Adrenal gland (tissue), 12 donors: ENCODE data around the gene KRTAP4-3. TPM values are rescaled to one million over a fixed set of nuclear protein-coding genes. Genes with fewer than 3 reads are reported as not detected.

Experiments used
- DNase-seq, 7 donors: peaks; one replicate each; pipeline ENCODE4 v3.0.0-alpha.2; 2019 to 2020
- H3K27ac ChIP-seq, 5 donors: fragments of 200-600 bp; sonication (generic) in 4 of 5; 1 replicate in 3 of 5; 2 replicates in 2 of 5; pipeline versions ENCODE4 v1.5.1 to v1.8.0; 2016 to 2020; ENCODE audit warnings: mild to moderate bottlenecking in 1 of 5
- H3K27me3 ChIP-seq: fragments of 200-600 bp; 2 replicates; pipeline ENCODE4 v1.8.0; 2021
- H3K36me3 ChIP-seq, 2 donors: fragments of 200-600 bp; replicated peaks in 1 of 2; 1 replicate in 1 of 2; 2 replicates in 1 of 2; pipeline versions ENCODE4 v1.5.1 to v1.8.0; 2018 to 2022
- H3K4me1 ChIP-seq, 2 donors: fragments of 200-600 bp; replicated peaks in 1 of 2; 1 replicate in 1 of 2; 2 replicates in 1 of 2; pipeline versions ENCODE4 v1.5.1 to v1.8.0; 2018 to 2021
- H3K4me3 ChIP-seq, 4 donors: fragments of 200-600 bp; sonication (generic) in 3 of 4; one replicate each; pipeline ENCODE4 v1.5.1; 2016 to 2018
- H3K9me3 ChIP-seq, 3 donors: fragments of 200-600 bp; sonication (generic) in 1 of 3; replicated peaks in 1 of 3; 1 replicate in 2 of 3; 2 replicates in 1 of 3; pipeline versions ENCODE4 v1.5.1 to v1.8.0; 2016 to 2021
- POLR2A ChIP-seq, 2 donors: fragments of 450-650 bp; IDR thresholded peaks; one replicate each; pipeline ENCODE4 v1.6.1; 2017; ENCODE audit warnings: antibody characterized with exemption in 2 of 2, mild to moderate bottlenecking in 2 of 2, moderate library complexity in 1 of 2
- WGBS, 4 donors: extraction: QIAGEN DNeasy Blood & Tissue Kit in 2 of 4; methylation state at CpG; one replicate each; pipeline versions ENCODE4 v1.1.5 to v1.1.7; 2013 to 2017; 5-methylcytosine and 5-hydroxymethylcytosine counted together
- intact Hi-C, 2 donors: fragments of 100-400 bp; cut with DNase I; formaldehyde crosslinking; loops; one replicate each; pipeline versions ENCODE4 v1.14.1 to v1.15.0; 2022 to 2023
- polyA plus RNA-seq, 3 donors: library from polyadenylated mRNA; stranded (reverse); fragments of 200-250 nt in 2 of 3; fragments of 350-450 nt in 1 of 3; fragmentation: Illumina TruSeq in 1 of 3; extraction: RNeasy Lipid Tissue Mini Kit (QIAGEN cat#74804) in 1 of 3; gene quantifications; one replicate each; pipeline ENCODE4 v1.2.3, GENCODE V29; 2013 to 2014
- total RNA-seq, 9 donors: library from RNA; depleted of rRNA in 4 of 9; stranded (reverse); fragments of >200 nt in 4 of 9; fragments of 120-200 nt in 1 of 9; fragmentation: NEBNext Ultra II Directional in 1 of 9; extraction: Animal tissue kit (Norgen Biotek cat#: 25700) in 1 of 9; gene quantifications; one replicate each; pipeline versions ENCODE4 v1.1.0 to v1.2.4, GENCODE V29; 2013 to 2023
- TF ChIP-seq, protein P1 (sequence below), 6 experiments: fragments of 450-650 bp in 4 of 6; fragments of 200-600 bp in 2 of 6; sonication (generic) in 1 of 6; IDR thresholded peaks; 1 replicate in 5 of 6; 2 replicates in 1 of 6; pipeline versions ENCODE4 v1.5.1 to v1.8.0; 2016 to 2021; ENCODE audit warnings: antibody characterized with exemption in 6 of 6, mild to moderate bottlenecking in 2 of 6, moderate library complexity in 1 of 6
- donor health status: healthy with polysubstance abuse.
- donor health status: Bipolar disorder and iron deficiency.
- donor health status: DM: yes; HTN: yes; CAD: no.
- donor health status: DM: no; HTN: no; CAD: no.
- donor health status: DM: no; HTN: no; CAD: no.
- donor health status: DM: yes; HTN: yes; CAD: no.

KRTAP4-3 gene
- total and polyA plus RNA-seq, 12 donors, result not detected

GRCh38 chr17:41177727-41178271, 9.8 kb upstream of the KRTAP4-3 start, which contains the start of gene KRTAP4-2:
KRTAP4-2 (minus strand) TSS chr17:41178221; CDS start chr17:41178164, 57 bp downstream.
- WGBS, 4 donors, result 80 to 95% (median 90%) methylated on average over 3 to 7 of the region's 7 CpGs
- Histone ChIP-seq H3K9me3 (no peaks in the 10 kb centered on the region), H3K4me3 (no peak within 1 kb of the TSS), H3K27ac (no peak within 1 kb of the TSS), H3K4me1 (no peaks in the 10 kb centered on the region), H3K36me3 (no peaks in the 10 kb centered on the region), H3K27me3 (no peaks in the 10 kb centered on the region)
- no peak for TF ChIP-seq POLR2A (IDR thresholded peaks at IDR 0.05)
- TF ChIP-seq, protein P1, sequence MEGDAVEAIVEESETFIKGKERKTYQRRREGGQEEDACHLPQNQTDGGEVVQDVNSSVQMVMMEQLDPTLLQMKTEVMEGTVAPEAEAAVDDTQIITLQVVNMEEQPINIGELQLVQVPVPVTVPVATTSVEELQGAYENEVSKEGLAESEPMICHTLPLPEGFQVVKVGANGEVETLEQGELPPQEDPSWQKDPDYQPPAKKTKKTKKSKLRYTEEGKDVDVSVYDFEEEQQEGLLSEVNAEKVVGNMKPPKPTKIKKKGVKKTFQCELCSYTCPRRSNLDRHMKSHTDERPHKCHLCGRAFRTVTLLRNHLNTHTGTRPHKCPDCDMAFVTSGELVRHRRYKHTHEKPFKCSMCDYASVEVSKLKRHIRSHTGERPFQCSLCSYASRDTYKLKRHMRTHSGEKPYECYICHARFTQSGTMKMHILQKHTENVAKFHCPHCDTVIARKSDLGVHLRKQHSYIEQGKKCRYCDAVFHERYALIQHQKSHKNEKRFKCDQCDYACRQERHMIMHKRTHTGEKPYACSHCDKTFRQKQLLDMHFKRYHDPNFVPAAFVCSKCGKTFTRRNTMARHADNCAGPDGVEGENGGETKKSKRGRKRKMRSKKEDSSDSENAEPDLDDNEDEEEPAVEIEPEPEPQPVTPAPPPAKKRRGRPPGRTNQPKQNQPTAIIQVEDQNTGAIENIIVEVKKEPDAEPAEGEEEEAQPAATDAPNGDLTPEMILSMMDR (IDR thresholded peaks at IDR 0.05), result no peak
- DNase-seq, result no peak
- intact Hi-C loops, result no loop called here

- Histone ChIP-seq H3K9me3 (no peaks in the 10 kb centered on the region), H3K36me3 (no peaks in the 10 kb centered on the region), H3K4me3 (no peak overlapping the region), H3K4me1 (no peaks in the 10 kb centered on the region), H3K27me3 (no peaks in the 10 kb centered on the region), H3K27ac (no peak overlapping the region)
- TF ChIP-seq, protein P1 (IDR thresholded peaks at IDR 0.05), result no peak
- no peak for TF ChIP-seq POLR2A (IDR thresholded peaks at IDR 0.05)
- DNase-seq, result no peak
- WGBS, 4 donors, result 64 to 73% (median 68%) methylated on average over 3 of the region's 3 CpGs
- intact Hi-C loops, result no loop called here
These were observed 8.8 kb upstream of the KRTAP4-3 start for GRCh38 chr17:41176744-41177387.

- TF ChIP-seq POLR2A (IDR thresholded peaks at IDR 0.05), result no peak
- TF ChIP-seq, protein P1 (IDR thresholded peaks at IDR 0.05), result no peak
- H3K9me3 ChIP-seq, result no peaks in the 10 kb centered on the region
- H3K4me1 ChIP-seq, result no peaks in the 10 kb centered on the region
- H3K27ac ChIP-seq, result no peak overlapping the region
- intact Hi-C loops, result no loop called here
- 69 to 76% (median 74%) methylated on average over 2 of the region's 2 CpGs for WGBS, 4 donors
- no peak overlapping the region for H3K4me3 ChIP-seq
- H3K36me3 ChIP-seq, result no peaks in the 10 kb centered on the region
- H3K27me3 ChIP-seq, result no peaks in the 10 kb centered on the region
- DNase-seq, result no peak
These were observed 3.9 kb upstream of the KRTAP4-3 start for GRCh38 chr17:41171886-41172285.

DNA sequence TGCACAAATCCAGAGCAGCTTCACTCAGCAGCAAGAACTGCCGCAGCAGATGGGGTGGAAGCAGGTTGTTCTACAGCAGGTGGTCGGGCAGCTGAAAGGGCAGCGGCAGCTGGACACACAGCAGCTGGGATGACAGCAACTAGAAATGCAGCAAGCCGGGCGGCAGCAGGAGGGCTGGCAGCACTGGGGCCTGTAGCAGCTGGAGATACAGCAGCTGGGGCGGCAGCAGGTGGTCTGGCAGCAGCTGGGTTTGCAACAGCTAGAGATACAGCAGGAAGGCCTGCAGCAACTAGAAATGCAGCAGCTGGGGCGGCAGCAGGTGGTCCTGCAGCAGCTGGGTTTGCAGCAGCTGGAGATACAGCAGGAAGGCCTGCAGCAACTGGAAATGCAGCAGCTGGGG, 460 bp downstream of the KRTAP4-3 start:
- Histone ChIP-seq H3K27ac (no peak overlapping the region), H3K4me3 (no peak overlapping the region), H3K4me1 (no peaks in the 10 kb centered on the region), H3K9me3 (no peaks in the 10 kb centered on the region), H3K36me3 (no peaks in the 10 kb centered on the region), H3K27me3 (no peaks in the 10 kb centered on the region)
- WGBS, 4 donors, result 80 to 90% (median 84%) methylated on average over 6 to 7 of the region's 7 CpGs
- intact Hi-C loops, result no loop called here
- TF ChIP-seq, protein P1 (IDR thresholded peaks at IDR 0.05), result no peak
- no peak for TF ChIP-seq POLR2A (IDR thresholded peaks at IDR 0.05)
- DNase-seq, result no peak
